H9 (cell line): ENCODE results near the gene RTP2. TPM values are rescaled to one million over a fixed set of nuclear protein-coding genes. Genes with fewer than 3 reads are reported as not detected.

ENCODE experiments used
- DNase-seq: peaks from one replicate; pipeline ENCODE4 v3.0.0-alpha.2; 2017
- H2AFZ ChIP-seq: one replicate; pipeline ENCODE4 v1.6.1; 2013; ENCODE audit warnings: mild to moderate bottlenecking, low read length, control low read depth, moderate library complexity
- H2AK5ac ChIP-seq: 2 replicates; pipeline ENCODE4 v1.6.1; 2013; ENCODE audit warnings: low read length, control low read depth, mixed read lengths; ENCODE audit not compliant: insufficient read length
- H2BK120ac ChIP-seq: one replicate; pipeline ENCODE4 v1.6.1; 2013; ENCODE audit warnings: low read depth, mild to moderate bottlenecking, low read length, control low read depth, inconsistent platforms; ENCODE audit not compliant: poor library complexity, severe bottlenecking
- H2BK12ac ChIP-seq: 2 replicates; pipeline ENCODE4 v1.6.1; 2013; ENCODE audit warnings: low read length, control low read depth, mixed read lengths, low read depth; ENCODE audit not compliant: insufficient read length
- H2BK15ac ChIP-seq: 2 replicates; pipeline ENCODE4 v1.6.1; 2013; ENCODE audit warnings: low read depth, low read length, control low read depth
- H2BK20ac ChIP-seq: one replicate; pipeline ENCODE4 v1.6.1; 2013; ENCODE audit warnings: low read depth, mild to moderate bottlenecking, low read length, control low read depth, inconsistent platforms; ENCODE audit not compliant: poor library complexity, severe bottlenecking
- H2BK5ac ChIP-seq: 2 replicates; pipeline ENCODE4 v1.6.1; 2013; ENCODE audit warnings: low read length, control low read depth, mixed read lengths; ENCODE audit not compliant: insufficient read length
- H3K14ac ChIP-seq: 2 replicates; pipeline ENCODE4 v1.6.1; 2013; ENCODE audit warnings: low read length, control low read depth; ENCODE audit not compliant: insufficient read depth
- H3K18ac ChIP-seq: 2 replicates; pipeline ENCODE4 v1.6.1; 2013; ENCODE audit warnings: low read depth, mild to moderate bottlenecking, mixed read lengths, low read length, control low read depth; ENCODE audit not compliant: insufficient read length
- H3K23ac ChIP-seq: 2 replicates; pipeline ENCODE4 v1.6.1; 2013; ENCODE audit warnings: low read length, control low read depth, mixed read lengths, low read depth; ENCODE audit not compliant: insufficient read length
- H3K23me2 ChIP-seq: 2 replicates; pipeline ENCODE4 v1.6.1; 2013; ENCODE audit warnings: low read depth, mild to moderate bottlenecking, mixed read lengths, low read length, control low read depth; ENCODE audit not compliant: insufficient read length, poor library complexity, severe bottlenecking
- H3K27ac ChIP-seq: 2 replicates; pipeline ENCODE4 v1.5.1; 2013; ENCODE audit warnings: low read length, control low read depth, mixed read lengths, low read depth; ENCODE audit not compliant: insufficient read length
- H3K27me3 ChIP-seq: 2 replicates; pipeline ENCODE4 v1.6.1; 2013; ENCODE audit warnings: low read length, control low read depth, inconsistent platforms; ENCODE audit not compliant: insufficient read depth
- H3K4ac ChIP-seq: 2 replicates; pipeline ENCODE4 v1.6.1; 2013; ENCODE audit warnings: low read depth, mild to moderate bottlenecking, control low read depth, inconsistent platforms, low read length, moderate library complexity
- H3K4me1 ChIP-seq: 2 replicates; pipeline ENCODE4 v1.6.1; 2013; ENCODE audit warnings: low read length, control low read depth, inconsistent platforms; ENCODE audit not compliant: insufficient read depth
- H3K4me2 ChIP-seq: 2 replicates; pipeline ENCODE4 v1.6.1; 2013; ENCODE audit warnings: low read length, control low read depth, mixed read lengths; ENCODE audit not compliant: insufficient read length, insufficient read depth
- H3K56ac ChIP-seq: 2 replicates; pipeline ENCODE4 v1.6.1; 2013; ENCODE audit warnings: low read depth, mild to moderate bottlenecking, mixed read lengths, low read length, control low read depth; ENCODE audit not compliant: insufficient read length
- H3K79me1 ChIP-seq: 2 replicates; pipeline ENCODE4 v1.6.1; 2013; ENCODE audit warnings: low read depth, mild to moderate bottlenecking, moderate library complexity, low read length, control low read depth, inconsistent platforms; ENCODE audit not compliant: insufficient read depth, poor library complexity, severe bottlenecking
- H3K79me2 ChIP-seq: 2 replicates; pipeline ENCODE4 v1.6.1; 2013; ENCODE audit warnings: low read length, control low read depth, inconsistent platforms; ENCODE audit not compliant: insufficient read depth
- H3K9ac ChIP-seq: 2 replicates; pipeline ENCODE4 v1.6.1; 2013; ENCODE audit warnings: low read length, control low read depth, mixed read lengths; ENCODE audit not compliant: insufficient read length; ENCODE audit errors: extremely low read depth
- H3K9me3 ChIP-seq: one replicate; pipeline ENCODE4 v1.6.1; 2013; ENCODE audit warnings: low read depth, low read length, inconsistent platforms; ENCODE audit not compliant: control insufficient read depth
- H3T11ph ChIP-seq: one replicate; pipeline ENCODE4 v1.6.1; 2013; ENCODE audit warnings: mild to moderate bottlenecking, low read length, control low read depth, inconsistent platforms
- H4K20me1 ChIP-seq: one replicate; pipeline ENCODE4 v1.6.1; 2013; ENCODE audit not compliant: control insufficient read depth, insufficient read length, insufficient read depth
- H4K5ac ChIP-seq: 2 replicates; pipeline ENCODE4 v1.6.1; 2013; ENCODE audit warnings: low read depth, mild to moderate bottlenecking, mixed read lengths, low read length, control low read depth; ENCODE audit not compliant: insufficient read length
- H4K8ac ChIP-seq: replicated peaks from 2 replicates; pipeline ENCODE4 v1.6.1; 2013; ENCODE audit warnings: low read length, control low read depth, mixed read lengths, low read depth; ENCODE audit not compliant: insufficient read length
- H4K91ac ChIP-seq: 2 replicates; pipeline ENCODE4 v1.6.1; 2013; ENCODE audit warnings: low read depth, mild to moderate bottlenecking, moderate library complexity, mixed read lengths, low read length, control low read depth; ENCODE audit not compliant: insufficient read length
- H3K27ac Mint-ChIP-seq, 3 experiments: 2 replicates in 2 of 3; 3 replicates in 1 of 3; pipeline ENCODE4 v1.8.0; 2020 to 2021; ENCODE audit warnings: mixed read lengths in 3 of 3, mild to moderate bottlenecking in 1 of 3, moderate library complexity in 1 of 3
- H3K27me3 Mint-ChIP-seq: 2 replicates; pipeline ENCODE4 v1.8.0; 2021; ENCODE audit warnings: low read depth, mild to moderate bottlenecking, moderate library complexity, mixed read lengths
- H3K36me3 Mint-ChIP-seq, 3 experiments: 2 replicates in 2 of 3; 3 replicates in 1 of 3; pipeline ENCODE4 v1.8.0; 2020 to 2021; ENCODE audit warnings: low read depth in 3 of 3, mixed read lengths in 3 of 3; ENCODE audit not compliant: insufficient read depth in 1 of 3
- H3K4me1 Mint-ChIP-seq, 2 experiments: 2 replicates each; pipeline ENCODE4 v1.8.0; 2020; ENCODE audit warnings: mixed read lengths in 2 of 2
- H3K4me3 Mint-ChIP-seq, 2 experiments: 2 replicates in 1 of 2; 3 replicates in 1 of 2; pipeline ENCODE4 v1.8.0; 2020 to 2021; ENCODE audit warnings: mild to moderate bottlenecking in 2 of 2, mixed read lengths in 2 of 2, moderate library complexity in 1 of 2
- H3K9me3 Mint-ChIP-seq, 2 experiments: 2 replicates in 1 of 2; 3 replicates in 1 of 2; pipeline ENCODE4 v1.8.0; 2020; ENCODE audit warnings: mild to moderate bottlenecking in 2 of 2, mixed read lengths in 2 of 2, moderate library complexity in 1 of 2
- WGBS: extraction: QIAGEN DNeasy Blood & Tissue Kit; methylation state at CpG from one replicate; pipeline ENCODE4 v1.1.7; 2013; ENCODE audit warnings: missing lambda C conversion rate, low lambda C conversion rate, mixed read lengths; ENCODE audit not compliant: insufficient read length; ENCODE audit errors: extremely low coverage; 5-methylcytosine and 5-hydroxymethylcytosine counted together
- total RNA-seq: library from RNA; stranded (reverse); gene quantifications from 2 replicates; pipeline ENCODE4 v1.2.1, GENCODE V29; 2021
- TF ChIP-seq, protein P1 (sequence below): fragments of 200-600 bp; sonication (generic); conservative IDR thresholded peaks from 3 replicates; pipeline ENCODE4 v1.8.0; 2021; ENCODE audit warnings: antibody characterized with exemption, mild to moderate bottlenecking

RTP2 gene
- total RNA-seq, 1 experiment from 2014 or later = not detected

DNA sequence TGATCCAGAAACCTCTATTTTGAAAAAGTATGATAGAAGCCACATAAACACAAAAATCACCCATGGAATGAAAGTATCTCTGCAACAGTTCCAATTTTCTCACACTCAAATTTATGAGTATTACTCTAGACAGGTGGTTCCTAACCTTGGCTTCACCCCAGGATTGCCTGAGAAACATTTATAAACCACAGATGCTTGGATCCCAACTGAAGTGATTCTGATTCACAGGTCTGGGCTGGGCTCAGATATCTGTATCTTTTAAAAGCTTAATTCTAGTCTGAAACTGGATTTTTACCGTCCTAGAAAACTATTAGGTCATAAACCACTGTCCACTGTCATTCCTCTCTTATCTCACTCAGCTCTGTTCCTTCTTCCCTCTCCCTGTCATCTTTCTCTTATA lies 24.8 kb downstream of the RTP2 start:
- Histone ChIP-seq H3K23me2 (no peaks in the 10 kb centered on the region), H3K9me3 (no peaks in the 10 kb centered on the region), H3K27ac (no peak overlapping the region), H2BK12ac (no peak overlapping the region), H3K14ac (no peak overlapping the region), H3K79me1 (no peaks in the 10 kb centered on the region), H2BK20ac (no peak overlapping the region), H3K79me2 (no peaks in the 10 kb centered on the region), H3K4me2 (no peak overlapping the region), H4K8ac (no peak overlapping the region), H3K4ac (no peak overlapping the region), H4K20me1 (no peaks in the 10 kb centered on the region), H4K5ac (no peak overlapping the region), H2AK5ac (no peak overlapping the region), H2BK15ac (no peak overlapping the region), H2BK5ac (no peak overlapping the region), H3K56ac (no peak overlapping the region), H3K27me3 (no peaks in the 10 kb centered on the region; the same call in 1 of the 2 replicates), H2BK120ac (no peak overlapping the region), H3K23ac (no peak overlapping the region), H3K4me1 (no peaks in the 10 kb centered on the region), H3K9ac (no peak overlapping the region), H3K18ac (no peak overlapping the region), H2AFZ (no peak overlapping the region), H4K91ac (no peak overlapping the region), H3T11ph (no peak overlapping the region)
- TF ChIP-seq, protein P1, sequence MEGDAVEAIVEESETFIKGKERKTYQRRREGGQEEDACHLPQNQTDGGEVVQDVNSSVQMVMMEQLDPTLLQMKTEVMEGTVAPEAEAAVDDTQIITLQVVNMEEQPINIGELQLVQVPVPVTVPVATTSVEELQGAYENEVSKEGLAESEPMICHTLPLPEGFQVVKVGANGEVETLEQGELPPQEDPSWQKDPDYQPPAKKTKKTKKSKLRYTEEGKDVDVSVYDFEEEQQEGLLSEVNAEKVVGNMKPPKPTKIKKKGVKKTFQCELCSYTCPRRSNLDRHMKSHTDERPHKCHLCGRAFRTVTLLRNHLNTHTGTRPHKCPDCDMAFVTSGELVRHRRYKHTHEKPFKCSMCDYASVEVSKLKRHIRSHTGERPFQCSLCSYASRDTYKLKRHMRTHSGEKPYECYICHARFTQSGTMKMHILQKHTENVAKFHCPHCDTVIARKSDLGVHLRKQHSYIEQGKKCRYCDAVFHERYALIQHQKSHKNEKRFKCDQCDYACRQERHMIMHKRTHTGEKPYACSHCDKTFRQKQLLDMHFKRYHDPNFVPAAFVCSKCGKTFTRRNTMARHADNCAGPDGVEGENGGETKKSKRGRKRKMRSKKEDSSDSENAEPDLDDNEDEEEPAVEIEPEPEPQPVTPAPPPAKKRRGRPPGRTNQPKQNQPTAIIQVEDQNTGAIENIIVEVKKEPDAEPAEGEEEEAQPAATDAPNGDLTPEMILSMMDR = no peak
- Mint-ChIP-seq H3K4me3 (no peak overlapping the region), H3K27ac (no peak overlapping the region), H3K27me3 (peaks cover 29% of the 10 kb centered on the region), H3K9me3 (no peaks in the 10 kb centered on the region), H3K4me1 (peaks cover 10 to 15% of the 10 kb centered on the region in 2 experiments), H3K36me3 (no peaks in the 10 kb centered on the region)
- no peak for DNase-seq
- WGBS = no CpG with 5 or more reads among the region's 1 CpG
